K562 (cell line): ENCODE data around the gene RHBDD1. TPM values are rescaled to one million over a fixed set of nuclear protein-coding genes. Genes with fewer than 3 reads are reported as not detected.

Experiments
- CEBPB ChIP-seq: fragments of 450-650 bp; IDR thresholded peaks from 2 replicates; pipeline ENCODE4 v1.6.1; 2016; ENCODE audit warnings: missing genetic modification characterization, missing compliant biosample characterization
- GABPB1 ChIP-seq: sonication (generic); formaldehyde crosslinking; IDR thresholded peaks from 2 replicates; pipeline ENCODE4 v1.8.0; 2022; ENCODE audit warnings: mild to moderate bottlenecking, missing genetic modification reagents
- HMGN3 ChIP-seq: IDR thresholded peaks from 2 replicates; pipeline ENCODE4 v1.6.1; 2011; ENCODE audit warnings: borderline replicate concordance, low read depth, mild to moderate bottlenecking, mixed read lengths, low read length; ENCODE audit not compliant: insufficient read length; ENCODE audit errors: extremely low read depth
- NFATC3 ChIP-seq: fragments of 450-650 bp; IDR thresholded peaks from 2 replicates; pipeline ENCODE4 v1.6.1; 2017; ENCODE audit warnings: mild to moderate bottlenecking
- NFIC ChIP-seq: fragments of 450-650 bp; IDR thresholded peaks from 2 replicates; pipeline ENCODE4 v1.6.1; 2017; ENCODE audit warnings: mild to moderate bottlenecking, inconsistent platforms
- POLR3A ChIP-seq: IDR thresholded peaks from 2 replicates; pipeline ENCODE4 v1.6.1; 2011; ENCODE audit warnings: borderline replicate concordance, mild to moderate bottlenecking, moderate library complexity; ENCODE audit not compliant: insufficient read length, insufficient read depth; ENCODE audit errors: extremely low read depth
- RAD51 ChIP-seq: fragments of 450-650 bp; IDR thresholded peaks from 2 replicates; pipeline ENCODE4 v1.7.1; 2016; ENCODE audit warnings: low read depth, mild to moderate bottlenecking, borderline replicate concordance
- SP1 ChIP-seq: sonication (generic); formaldehyde crosslinking; IDR thresholded peaks from 2 replicates; pipeline ENCODE4 v1.8.1; 2022; ENCODE audit warnings: mild to moderate bottlenecking, missing genetic modification reagents
- SRF ChIP-seq, 2 experiments: fragments of 250-450, 450-650 bp in 1 of 2; sonication (Bioruptor Pico) in 1 of 2; sonication (generic) in 1 of 2; formaldehyde crosslinking; IDR thresholded peaks; 2 replicates each; pipeline versions ENCODE4 v1.5.0 to v1.5.1; 2020 to 2022; ENCODE audit warnings: mild to moderate bottlenecking in 1 of 2, missing genetic modification reagents in 1 of 2
- SRSF7 ChIP-seq: fragments of 200-400 bp; formaldehyde crosslinking; optimal IDR thresholded peaks from 2 replicates; pipeline ENCODE3; 2017; ENCODE audit warnings: mild to moderate bottlenecking, low read depth, low read length
- TCFL5 ChIP-seq: fragments of 250-450 bp; sonication (Bioruptor Pico); conservative IDR thresholded peaks from 2 replicates; pipeline ENCODE4 v1.6.1; 2021; ENCODE audit warnings: mild to moderate bottlenecking, moderate library complexity, matching md5 sums
- TSC22D4 ChIP-seq: fragments of 450-650 bp; IDR thresholded peaks from 2 replicates; pipeline ENCODE4 v1.6.1; 2016; ENCODE audit warnings: missing genetic modification characterization, missing biosample characterization, control low read depth
- XRCC4 ChIP-seq: IDR thresholded peaks from one replicate; pipeline ENCODE4 v1.6.1; 2011; ENCODE audit not compliant: insufficient read depth, insufficient read length; ENCODE audit errors: extremely low read depth
- ZBED1 ChIP-seq: IDR thresholded peaks from 2 replicates; pipeline ENCODE4 v1.6.1; 2014
- ZBTB7A ChIP-seq: IDR thresholded peaks from 2 replicates; pipeline ENCODE4 v1.6.1; 2011; ENCODE audit warnings: low read depth, mild to moderate bottlenecking, low read length, moderate library complexity, borderline replicate concordance; ENCODE audit not compliant: control insufficient read depth
- ZNF124 ChIP-seq: sonication (generic); formaldehyde crosslinking; IDR thresholded peaks from 2 replicates; pipeline ENCODE4 v1.8.1; 2022; ENCODE audit warnings: missing genetic modification reagents
- ZNF561 ChIP-seq: fragments of 450-650 bp; formaldehyde crosslinking; conservative IDR thresholded peaks from 2 replicates; pipeline ENCODE4 v1.4.0; 2020; ENCODE audit warnings: mild to moderate bottlenecking, moderate library complexity
- ZNF766 ChIP-seq: fragments of 200-800 bp; sonication (Bioruptor generic); conservative IDR thresholded peaks from 2 replicates; pipeline ENCODE4 v1.6.1; 2016; ENCODE audit warnings: missing genetic modification characterization, missing compliant biosample characterization
- polyA plus RNA-seq, 8 experiments: library from polyadenylated mRNA; depleted of rRNA in 4 of 8; stranded (reverse) in 5 of 8; unstranded in 3 of 8; fragments of >200 nt; fragmentation: Nextera tagmentation in 2 of 8; fragmentation: Illumina TruSeq in 1 of 8; extraction: Ambion mirVana in 2 of 8; extraction: Trizol in 1 of 8; gene quantifications; 2 replicates each; pipeline versions ENCODE4 v1.2.1 to v1.2.3, GENCODE V29; 2011 to 2014; ENCODE audit warnings: inconsistent platforms in 1 of 8, missing spikeins in 1 of 8
- total RNA-seq, 7 experiments: library from RNA; depleted of rRNA in 6 of 7; stranded (reverse); fragments of >200 nt in 6 of 7; fragmentation: Illumina TruSeq in 2 of 7; extraction: Trizol in 2 of 7; gene quantifications; 2 replicates each; pipeline versions ENCODE4 v1.2.1 to v1.2.3, GENCODE V29; 2011 to 2021; ENCODE audit warnings: low replicate concordance in 1 of 7
- TF ChIP-seq, protein P1 (sequence below): fragments of 450-650 bp; IDR thresholded peaks from 2 replicates; pipeline ENCODE4 v1.6.1; 2016; ENCODE audit warnings: missing biosample characterization, missing genetic modification characterization
- TF ChIP-seq, protein P2 (sequence below): sonication (generic); formaldehyde crosslinking; IDR thresholded peaks from 2 replicates; pipeline ENCODE4 v1.8.1; 2023; ENCODE audit warnings: mild to moderate bottlenecking, missing genetic modification reagents
- TF ChIP-seq, protein P3 (sequence below): fragments of 450-650 bp; formaldehyde crosslinking; IDR thresholded peaks from 2 replicates; pipeline ENCODE4 v1.4.0; 2022; ENCODE audit warnings: missing genetic modification characterization
- TF ChIP-seq, protein P4 (sequence below): fragments of 250-450 bp; sonication (Bioruptor Pico); IDR thresholded peaks from 2 replicates; pipeline ENCODE4 v1.5.0; 2021

RHBDD1 gene
- total and polyA plus RNA-seq, 9 of the 15 experiments (the other 6 are each of a cell fraction or from before 2014, with no cell fraction given): 4.8 to 34.8 (median 15.6) TPM

DNA sequence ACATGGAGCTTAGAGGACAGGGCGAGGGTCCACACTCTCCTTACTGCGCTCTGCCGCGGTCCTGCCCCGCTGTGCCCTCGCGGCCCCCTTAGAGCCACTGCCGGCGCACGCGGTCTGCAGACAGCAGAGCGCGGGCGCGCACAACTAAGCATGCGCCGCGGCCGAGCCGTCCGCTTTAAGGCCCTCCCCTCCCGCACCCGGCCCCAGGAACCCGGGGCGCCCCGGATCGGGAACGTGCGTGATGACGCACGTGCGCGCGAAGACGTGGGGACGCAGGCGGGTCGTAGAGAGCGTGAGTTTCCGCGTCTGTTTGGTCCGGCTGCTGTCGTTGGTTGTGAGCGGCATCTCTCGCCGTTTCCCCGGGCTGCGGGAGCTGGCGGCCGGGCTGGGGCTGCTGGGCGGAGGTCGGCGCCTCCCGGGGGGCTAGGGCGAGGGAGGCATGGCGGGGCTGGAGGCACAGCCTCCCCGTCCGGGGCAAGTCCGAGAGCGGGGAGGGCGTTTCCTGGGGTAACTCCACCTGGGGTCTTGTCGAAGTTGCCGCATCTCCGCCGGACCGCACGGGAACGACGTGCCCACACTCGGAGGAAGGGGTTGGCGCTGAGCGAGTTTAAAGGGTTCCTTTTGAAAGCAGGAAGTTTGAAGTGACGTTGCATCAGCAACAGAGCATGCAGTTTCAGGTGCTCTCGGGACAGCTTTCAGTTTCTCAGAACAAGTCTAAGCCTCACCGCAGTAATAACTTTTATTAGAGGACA, at the start of gene RHBDD1 (continued):
- no peak for TF ChIP-seq NFIC
- no peak for TF ChIP-seq HMGN3
- TF ChIP-seq TSC22D4 (tag): no peak
- no peak for TF ChIP-seq ZNF766 (CRISPR knock-in tag)
- peak; percentile 48; the same call in 1 of the 2 replicates for TF ChIP-seq CEBPB (tag)
- TF ChIP-seq, protein P1, sequence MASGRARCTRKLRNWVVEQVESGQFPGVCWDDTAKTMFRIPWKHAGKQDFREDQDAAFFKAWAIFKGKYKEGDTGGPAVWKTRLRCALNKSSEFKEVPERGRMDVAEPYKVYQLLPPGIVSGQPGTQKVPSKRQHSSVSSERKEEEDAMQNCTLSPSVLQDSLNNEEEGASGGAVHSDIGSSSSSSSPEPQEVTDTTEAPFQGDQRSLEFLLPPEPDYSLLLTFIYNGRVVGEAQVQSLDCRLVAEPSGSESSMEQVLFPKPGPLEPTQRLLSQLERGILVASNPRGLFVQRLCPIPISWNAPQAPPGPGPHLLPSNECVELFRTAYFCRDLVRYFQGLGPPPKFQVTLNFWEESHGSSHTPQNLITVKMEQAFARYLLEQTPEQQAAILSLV (tag): no peak
- no peak for TF ChIP-seq SRSF7
- peak; percentile 80; the same call in 1 of the 2 replicates for TF ChIP-seq SP1 (CRISPR knock-in tag)
- no peak for TF ChIP-seq TCFL5 (CRISPR knock-in tag)
- peak; percentile 69; the same call in 1 of the 2 replicates for TF ChIP-seq ZBTB7A
- no peak for TF ChIP-seq ZNF561 (CRISPR knock-in tag)
- TF ChIP-seq XRCC4: no peak
- peak in 1 of 2 experiments; percentile 64; a peak in 1 of 4 replicates for TF ChIP-seq SRF (CRISPR knock-in tag; IDR thresholded peaks at IDR 0.05)
- TF ChIP-seq, protein P2, sequence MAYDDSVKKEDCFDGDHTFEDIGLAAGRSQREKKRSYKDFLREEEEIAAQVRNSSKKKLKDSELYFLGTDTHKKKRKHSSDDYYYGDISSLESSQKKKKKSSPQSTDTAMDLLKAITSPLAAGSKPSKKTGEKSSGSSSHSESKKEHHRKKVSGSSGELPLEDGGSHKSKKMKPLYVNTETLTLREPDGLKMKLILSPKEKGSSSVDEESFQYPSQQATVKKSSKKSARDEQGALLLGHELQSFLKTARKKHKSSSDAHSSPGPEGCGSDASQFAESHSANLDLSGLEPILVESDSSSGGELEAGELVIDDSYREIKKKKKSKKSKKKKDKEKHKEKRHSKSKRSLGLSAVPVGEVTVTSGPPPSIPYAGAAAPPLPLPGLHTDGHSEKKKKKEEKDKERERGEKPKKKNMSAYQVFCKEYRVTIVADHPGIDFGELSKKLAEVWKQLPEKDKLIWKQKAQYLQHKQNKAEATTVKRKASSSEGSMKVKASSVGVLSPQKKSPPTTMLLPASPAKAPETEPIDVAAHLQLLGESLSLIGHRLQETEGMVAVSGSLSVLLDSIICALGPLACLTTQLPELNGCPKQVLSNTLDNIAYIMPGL: 0 out of 2 replicates have a peak, but pooled peaks have one; percentile 49
- TF ChIP-seq NFATC3: no peak
- TF ChIP-seq, protein P3, sequence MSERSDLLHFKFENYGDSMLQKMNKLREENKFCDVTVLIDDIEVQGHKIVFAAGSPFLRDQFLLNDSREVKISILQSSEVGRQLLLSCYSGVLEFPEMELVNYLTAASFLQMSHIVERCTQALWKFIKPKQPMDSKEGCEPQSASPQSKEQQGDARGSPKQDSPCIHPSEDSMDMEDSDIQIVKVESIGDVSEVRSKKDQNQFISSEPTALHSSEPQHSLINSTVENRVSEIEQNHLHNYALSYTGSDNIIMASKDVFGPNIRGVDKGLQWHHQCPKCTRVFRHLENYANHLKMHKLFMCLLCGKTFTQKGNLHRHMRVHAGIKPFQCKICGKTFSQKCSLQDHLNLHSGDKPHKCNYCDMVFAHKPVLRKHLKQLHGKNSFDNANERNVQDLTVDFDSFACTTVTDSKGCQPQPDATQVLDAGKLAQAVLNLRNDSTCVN (CRISPR knock-in tag): no peak
- peak; percentile 70 for TF ChIP-seq GABPB1
- no peak for TF ChIP-seq ZBED1
- no peak for TF ChIP-seq POLR3A
- TF ChIP-seq RAD51: no peak
- 0 out of 2 replicates have a peak, but pooled peaks have one; percentile 65 for TF ChIP-seq ZNF124 (CRISPR knock-in tag)
- TF ChIP-seq, protein P4, sequence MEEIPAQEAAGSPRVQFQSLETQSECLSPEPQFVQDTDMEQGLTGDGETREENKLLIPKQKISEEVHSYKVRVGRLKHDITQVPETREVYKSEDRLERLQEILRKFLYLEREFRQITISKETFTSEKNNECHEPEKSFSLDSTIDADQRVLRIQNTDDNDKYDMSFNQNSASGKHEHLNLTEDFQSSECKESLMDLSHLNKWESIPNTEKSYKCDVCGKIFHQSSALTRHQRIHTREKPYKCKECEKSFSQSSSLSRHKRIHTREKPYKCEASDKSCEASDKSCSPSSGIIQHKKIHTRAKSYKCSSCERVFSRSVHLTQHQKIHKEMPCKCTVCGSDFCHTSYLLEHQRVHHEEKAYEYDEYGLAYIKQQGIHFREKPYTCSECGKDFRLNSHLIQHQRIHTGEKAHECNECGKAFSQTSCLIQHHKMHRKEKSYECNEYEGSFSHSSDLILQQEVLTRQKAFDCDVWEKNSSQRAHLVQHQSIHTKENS: no peak
